H1 (cell line): ENCODE measurements around the gene ZBTB2. TPM values are rescaled to one million over a fixed set of nuclear protein-coding genes. Genes with fewer than 3 reads are reported as not detected.

Source experiments
- CTCF ChIA-PET: fragments of 300-600 bp; sonication (Branson Sonifier 250); formaldehyde crosslinking; loops from one replicate; lab custom pipeline; 2021; ENCODE audit not compliant: partially characterized antibody; lab: Charles Lee
- POLR2A ChIA-PET: fragments of 300-600 bp; sonication (Branson Sonifier 250); formaldehyde crosslinking; loops from one replicate; lab custom pipeline; 2021; ENCODE audit warnings: inconsistent platforms; ENCODE audit not compliant: partially characterized antibody; lab: Charles Lee
- DNase-seq, 2 experiments: peaks; one replicate each; pipeline versions ENCODE4 v3.0.0 to v3.0.0-alpha.2; 2010 to 2022; ENCODE audit warnings: low spot score in 2 of 2, low read depth in 1 of 2, mixed read lengths in 1 of 2
- FAIRE-seq: peaks from 2 replicates; lab custom pipeline; 2011; peaks lifted over from hg19 to GRCh38; lab: Jason Lieb, UNC
- H2AFZ ChIP-seq: 2 replicates; pipeline ENCODE4 v1.8.1; 2012; ENCODE audit warnings: low read length, inconsistent platforms
- H2AK5ac ChIP-seq: 2 replicates; pipeline ENCODE4 v1.6.1; 2013; ENCODE audit warnings: low read depth, low read length
- H2BK120ac ChIP-seq: replicated peaks from 2 replicates; pipeline ENCODE3; 2013; ENCODE audit warnings: low read depth, low read length, inconsistent platforms
- H2BK12ac ChIP-seq: 2 replicates; pipeline ENCODE4 v1.6.1; 2013; ENCODE audit warnings: low read depth, low read length
- H2BK15ac ChIP-seq: 2 replicates; pipeline ENCODE4 v1.6.1; 2013; ENCODE audit warnings: low read length
- H2BK20ac ChIP-seq: 2 replicates; pipeline ENCODE4 v1.6.1; 2013; ENCODE audit warnings: low read length
- H2BK5ac ChIP-seq: 2 replicates; pipeline ENCODE4 v1.6.1; 2013; ENCODE audit warnings: low read depth, low read length
- H3K14ac ChIP-seq: 2 replicates; pipeline ENCODE4 v1.6.1; 2013; ENCODE audit warnings: inconsistent platforms; ENCODE audit not compliant: insufficient read length
- H3K18ac ChIP-seq: 2 replicates; pipeline ENCODE4 v1.6.1; 2013; ENCODE audit warnings: low read length; ENCODE audit errors: extremely low read depth
- H3K23ac ChIP-seq: 2 replicates; pipeline ENCODE4 v1.6.1; 2013; ENCODE audit warnings: inconsistent platforms; ENCODE audit not compliant: insufficient read length
- H3K23me2 ChIP-seq: 2 replicates; pipeline ENCODE4 v1.6.1; 2013; ENCODE audit warnings: low read depth, low read length
- H3K27ac ChIP-seq: 2 replicates; pipeline ENCODE4 v1.6.1; 2011; ENCODE audit warnings: low read depth, low read length, inconsistent platforms
- H3K27me3 ChIP-seq, 4 experiments: replicated peaks in 1 of 4; 1 replicate in 1 of 4; 2 replicates in 3 of 4; pipeline versions ENCODE4 v1.6.1 to v1.8.1; 2011 to 2013; ENCODE audit warnings: low read length in 3 of 4, mild to moderate bottlenecking in 3 of 4, inconsistent platforms in 2 of 4, mixed read lengths in 2 of 4, moderate library complexity in 1 of 4; ENCODE audit not compliant: control insufficient read depth in 3 of 4, insufficient read depth in 3 of 4; ENCODE audit errors: extremely low read depth in 1 of 4
- H3K36me3 ChIP-seq, 4 experiments: 2 replicates each; pipeline versions ENCODE4 v1.6.1 to v1.8.1; 2011 to 2013; ENCODE audit warnings: mild to moderate bottlenecking in 4 of 4, low read length in 3 of 4, moderate library complexity in 2 of 4, control low read depth in 1 of 4, inconsistent platforms in 1 of 4; ENCODE audit not compliant: insufficient read depth in 4 of 4, control insufficient read depth in 2 of 4
- H3K4ac ChIP-seq: replicated peaks from 2 replicates; pipeline ENCODE3; 2013; ENCODE audit warnings: low read length, low read depth, mixed read lengths, inconsistent platforms; ENCODE audit not compliant: insufficient read length
- H3K4me1 ChIP-seq, 4 experiments: replicated peaks in 1 of 4; 1 replicate in 1 of 4; 2 replicates in 3 of 4; pipeline versions ENCODE4 v1.6.1 to v1.8.1; 2011 to 2013; ENCODE audit warnings: low read length in 3 of 4, inconsistent platforms in 2 of 4, mixed read lengths in 1 of 4; ENCODE audit not compliant: insufficient read depth in 4 of 4, control insufficient read depth in 3 of 4
- H3K4me2 ChIP-seq, 2 experiments: 2 replicates each; pipeline versions ENCODE4 v1.6.1 to v1.8.1; 2011 to 2013; ENCODE audit warnings: low read depth in 2 of 2, low read length in 2 of 2, control low read depth in 1 of 2, inconsistent platforms in 1 of 2, mild to moderate bottlenecking in 1 of 2; ENCODE audit not compliant: insufficient read depth in 1 of 2
- H3K4me3 ChIP-seq, 4 experiments: fragments of 200-600, 300-600 bp in 1 of 4; sonication (generic), shearing (Covaris generic), sonication (Bioruptor Twin) in 1 of 4; 2 replicates each; pipeline versions ENCODE4 v1.5.1 to v1.8.1; 2011 to 2016; ENCODE audit warnings: low read length in 4 of 4, low read depth in 3 of 4, control low read depth in 2 of 4, inconsistent platforms in 2 of 4, mild to moderate bottlenecking in 2 of 4, mixed read lengths in 1 of 4, moderate library complexity in 1 of 4; ENCODE audit not compliant: insufficient read depth in 2 of 4; ENCODE audit errors: extremely low read depth in 1 of 4
- H3K56ac ChIP-seq: replicated peaks from 2 replicates; pipeline ENCODE3; 2013; ENCODE audit warnings: low read depth, mild to moderate bottlenecking, mixed read lengths, low read length, inconsistent platforms; ENCODE audit not compliant: insufficient read length
- H3K79me1 ChIP-seq: 2 replicates; pipeline ENCODE4 v1.6.1; 2013; ENCODE audit warnings: low read depth, low read length, control low read depth
- H3K79me2 ChIP-seq, 2 experiments: 2 replicates each; pipeline versions ENCODE4 v1.6.1 to v1.8.1; 2012 to 2013; ENCODE audit warnings: low read length in 2 of 2, mild to moderate bottlenecking in 2 of 2, inconsistent platforms in 1 of 2; ENCODE audit not compliant: insufficient read depth in 2 of 2, control insufficient read depth in 1 of 2
- H3K9ac ChIP-seq, 4 experiments: replicated peaks in 1 of 4; 1 replicate in 1 of 4; 2 replicates in 3 of 4; pipeline versions ENCODE4 v1.6.1 to v1.8.1; 2011 to 2013; ENCODE audit warnings: low read depth in 3 of 4, low read length in 3 of 4, control low read depth in 2 of 4, mild to moderate bottlenecking in 2 of 4, moderate library complexity in 2 of 4, inconsistent platforms in 1 of 4; ENCODE audit errors: extremely low read depth in 1 of 4
- H3K9me3 ChIP-seq, 2 experiments: 2 replicates each; pipeline versions ENCODE4 v1.6.1 to v1.8.1; 2012 to 2013; ENCODE audit warnings: mild to moderate bottlenecking in 2 of 2, moderate library complexity in 2 of 2, control low read depth in 1 of 2, inconsistent platforms in 1 of 2, low read depth in 1 of 2, low read length in 1 of 2, mixed read lengths in 1 of 2; ENCODE audit not compliant: insufficient read depth in 2 of 2
- H4K20me1 ChIP-seq, 2 experiments: replicated peaks in 1 of 2; 2 replicates each; pipeline versions ENCODE3 to v1.8.1; 2011 to 2013; ENCODE audit warnings: inconsistent platforms in 2 of 2, low read length in 2 of 2, mild to moderate bottlenecking in 1 of 2; ENCODE audit not compliant: insufficient read depth in 2 of 2, control insufficient read depth in 1 of 2
- H4K5ac ChIP-seq: 2 replicates; pipeline ENCODE4 v1.6.1; 2013; ENCODE audit warnings: low read length, low read depth, mixed read lengths, inconsistent platforms; ENCODE audit not compliant: insufficient read length
- H4K8ac ChIP-seq: 2 replicates; pipeline ENCODE4 v1.8.0; 2013; ENCODE audit warnings: mild to moderate bottlenecking, moderate library complexity, low read length, inconsistent platforms; ENCODE audit not compliant: insufficient read depth; ENCODE audit errors: extremely low read depth
- H4K91ac ChIP-seq: replicated peaks from 2 replicates; pipeline ENCODE3; 2013; ENCODE audit warnings: low read length, mixed read lengths, inconsistent platforms; ENCODE audit not compliant: insufficient read length
- BRCA1 ChIP-seq: IDR thresholded peaks from 2 replicates; pipeline ENCODE4 v1.6.1; 2012; ENCODE audit warnings: low read depth, low read length, improper control_type of control experiment
- POLR2A ChIP-seq, 2 experiments: IDR thresholded peaks; 1 replicate in 1 of 2; 2 replicates in 1 of 2; pipeline ENCODE4 v1.6.1; 2011; ENCODE audit warnings: low read depth in 2 of 2, low read length in 2 of 2, mild to moderate bottlenecking in 2 of 2; ENCODE audit errors: control extremely low read depth in 1 of 2
- POLR2AphosphoS5 ChIP-seq: IDR thresholded peaks from 2 replicates; pipeline ENCODE4 v1.6.1; 2011; ENCODE audit warnings: low read depth, low read length
- WGBS, 2 experiments: shearing (Covaris generic) in 1 of 2; methylation state at CpG; one replicate each; pipeline versions ENCODE4 v1.1.6 to v1.1.7; 2013 to 2015; ENCODE audit warnings: low lambda C conversion rate in 2 of 2, mixed read lengths in 2 of 2, inconsistent platforms in 1 of 2, low coverage in 1 of 2, missing lambda C conversion rate in 1 of 2; ENCODE audit not compliant: insufficient replicate concordance in 2 of 2, insufficient coverage in 1 of 2, insufficient read length in 1 of 2; ENCODE audit errors: extremely low coverage in 1 of 2, missing lambda C conversion rate in 1 of 2; 5-methylcytosine and 5-hydroxymethylcytosine counted together
- polyA plus RNA-seq, 7 experiments: library from polyadenylated mRNA; depleted of rRNA in 3 of 7; stranded (reverse) in 5 of 7; unstranded in 2 of 7; fragments of >200 nt in 5 of 7; fragments of 200-250 nt in 2 of 7; gene quantifications; 1 replicate in 5 of 7; 2 replicates in 1 of 7; 4 replicates in 1 of 7; pipeline versions ENCODE4 v1.2.1 to v1.2.3, GENCODE V29; 2011 to 2013; ENCODE audit warnings: missing spikeins in 2 of 7, mixed read lengths in 2 of 7
- total RNA-seq: library from RNA; stranded (reverse); fragmentation: NEBNext Ultra II Directional; extraction: Animal tissue kit (Norgen Biotek cat#: 25700); gene quantifications from 2 replicates; pipeline ENCODE4 v1.2.1, GENCODE V29; 2021

ZBTB2 gene
- total and polyA plus RNA-seq, 2 of the 8 experiments (the other 6 are each of a cell fraction or from before 2014, with no cell fraction given), result 16.1 to 23.7 TPM

DNA sequence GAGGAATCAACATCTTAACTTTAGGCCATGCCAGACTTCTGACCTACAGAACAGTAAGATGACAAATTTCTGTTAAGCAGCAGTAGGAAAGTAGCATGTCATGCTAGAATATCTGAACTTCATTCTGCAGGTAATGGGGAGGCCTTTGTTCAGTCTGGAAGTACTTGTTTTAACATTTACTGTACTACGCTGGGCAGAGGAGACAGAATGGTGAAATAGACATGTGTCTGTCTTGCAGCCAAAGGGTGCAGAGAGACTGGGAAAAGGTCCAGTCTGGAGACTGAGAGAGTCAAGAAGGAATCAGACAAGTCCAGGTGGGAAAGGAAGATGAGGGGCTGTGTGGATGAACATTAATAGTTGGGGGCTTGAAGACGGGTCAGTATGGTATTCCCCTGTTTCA, 17.5 kb upstream of the ZBTB2 start:
- CTCF ChIA-PET, result no interaction called here
- TF ChIP-seq POLR2A (IDR thresholded peaks at IDR 0.05; ENCODE audit: control extremely low read depth in 1 of 2, low read depth in 2 of 2, low read length in 2 of 2), result peak in 1 of 2 experiments; percentile 35; a peak in 1 of 3 replicates
- TF ChIP-seq BRCA1, result no peak
- TF ChIP-seq POLR2AphosphoS5, result peak; percentile 42; the same call in 1 of the 2 replicates
- Histone ChIP-seq H3K18ac (no peak overlapping the region), H4K5ac (no peak overlapping the region), H2BK5ac (no peak overlapping the region), H2BK12ac (no peak overlapping the region), H3K79me2 (0 out of 4 replicates have a peak, but pooled peaks cover 0 to 2% of the 10 kb centered on the region in 2 experiments), H2BK120ac (no peak overlapping the region), H2BK20ac (no peak overlapping the region), H3K4me3 (no peak overlapping the region), H3K27me3 (no peaks in the 10 kb centered on the region), H4K91ac (no peak overlapping the region), H3K4me1 (no peaks in the 10 kb centered on the region), H3K79me1 (no peaks in the 10 kb centered on the region), H3K9ac (no peak overlapping the region), H3K36me3 (peaks cover 2 to 57% (median 28%) of the 10 kb centered on the region in 4 experiments; a peak in 5 of 8 replicates), H3K4me2 (no peak overlapping the region), H3K27ac (no peak overlapping the region), H3K9me3 (no peaks in the 10 kb centered on the region), H4K20me1 (peaks cover 0 to 7% of the 10 kb centered on the region in 2 experiments), H3K23me2 (no peaks in the 10 kb centered on the region), H3K14ac (no peak overlapping the region), H4K8ac (no peak overlapping the region), H3K4ac (no peak overlapping the region), H3K23ac (no peak overlapping the region), H2AK5ac (no peak overlapping the region), H2AFZ (no peak overlapping the region), H3K56ac (no peak overlapping the region), H2BK15ac (no peak overlapping the region)
- DNase-seq, result no peak
- POLR2A ChIA-PET, result interaction anchor here (5.9 to 6.6 kb wide), 2 partner anchors 14 to 19 kb away, joined by 31 to 60 read pairs; partner anchors contain the start of gene ZBTB2
- 93% methylated on average over 2 of the region's 2 CpGs; no CpG with 5 or more reads in 1 of the 2 experiments for WGBS, 2 experiments
- no peak for FAIRE-seq
